GM18511 (cell line): Measurements from ENCODE around the gene DNASE1L1.
A peak's percentile ranks its signal among the peaks of the same experiment; 100 is the strongest.
"Not testable (repeated sequence)": the region's sequence is repeated elsewhere in the genome, so short reads cannot be mapped to it uniquely, and the experiment has no call there.

Source experiments
- ATAC-seq: cut with Tn5 transposase; IDR thresholded peaks from one replicate; pipeline ENCODE4 v1.9.1; 2021; ENCODE audit warnings: mild to moderate bottlenecking, moderate library complexity; ENCODE audit not compliant: unreplicated experiment

Gene DNASE1L1

GRCh38 chrX:154408659-154409221 lies 314 bp downstream of the DNASE1L1 start:
- peak; percentile 3 for ATAC-seq

GRCh38 chrX:154404625-154405192 lies 4.3 kb downstream of the DNASE1L1 start:
- ATAC-seq, result no peak

GRCh38 chrX:154403858-154404257 lies 5.2 kb downstream of the DNASE1L1 start:
- no peak for ATAC-seq

GRCh38 chrX:154403192-154403591 lies 5.9 kb downstream of the DNASE1L1 start:
- no peak for ATAC-seq

- no peak for ATAC-seq
Measured at GRCh38 chrX:154402622-154403127, 6.4 kb downstream of the DNASE1L1 start.

GRCh38 chrX:154401918-154402621 lies 7.0 kb downstream of the DNASE1L1 start:
- no peak for ATAC-seq

GRCh38 chrX:154401045-154401799 lies 7.8 kb downstream of the DNASE1L1 start:
- ATAC-seq, result no peak

- not testable (repeated sequence) for ATAC-seq
Measured at GRCh38 chrX:154400369-154400817, 8.7 kb downstream of the DNASE1L1 start.

- ATAC-seq, result no peak
Measured at GRCh38 chrX:154399527-154400368, 9.3 kb downstream of the DNASE1L1 start.

GRCh38 chrX:154398668-154399526 lies 10.2 kb downstream of the DNASE1L1 start:
- ATAC-seq, result peak; percentile 39

GRCh38 chrX:154397888-154398667 lies 11.0 kb downstream of the DNASE1L1 start, which contains the start of gene RPL10:
TSS of gene RPL10 (plus strand) at chrX:154398377. CDS start at chrX:154398520, 143 bp downstream.
- ATAC-seq, result peak; percentile 78

GRCh38 chrX:154396973-154397887 lies 11.8 kb downstream of the DNASE1L1 start:
- ATAC-seq, result peak; percentile 64

- not testable (repeated sequence) for ATAC-seq
Measured at GRCh38 chrX:154396363-154396762, 12.7 kb downstream of the DNASE1L1 start.

- ATAC-seq, result peak; percentile 65
Measured at GRCh38 chrX:154389812-154390747, 19.0 kb downstream of the DNASE1L1 start.

GRCh38 chrX:154388649-154389048 lies 20.4 kb downstream of the DNASE1L1 start:
- ATAC-seq, result peak; percentile 21

GRCh38 chrX:154388094-154388493 lies 21.0 kb downstream of the DNASE1L1 start:
- ATAC-seq, result peak; percentile 42
